Measurements from ENCODE around the gene ARHGAP45. TPM values are rescaled to one million over a fixed set of nuclear protein-coding genes. Genes with fewer than 3 reads are reported as not detected.
"Not testable (repeated sequence)": the region's sequence is repeated elsewhere in the genome, so short reads cannot be mapped to it uniquely, and the experiment has no call there.

The ARHGAP45 gene
- total and polyA plus RNA-seq, 4 donors: 7.4 to 38.6 (median 18.5) TPM

- peak; percentile 93 for ATAC-seq (ENCODE audit: low FRiP score)
- peaks cover 0 to 6% of the 10 kb centered on the region in 2 donors for H3K36me3 ChIP-seq (ENCODE audit: control insufficient read depth in 1 of 2, insufficient read depth in 2 of 2, low read length in 1 of 2)
- H3K4me1 ChIP-seq (ENCODE audit: control insufficient read depth in 1 of 2, insufficient read depth in 2 of 2, low read length in 2 of 2): no peaks in the 10 kb centered on the region
- DNase-seq: peak; percentile 97 to 99
- WGBS, 2 donors: 18 to 21% methylated on average over 42 to 44 of the region's 44 CpGs
- no peaks in the 10 kb centered on the region for H3K9me3 ChIP-seq (ENCODE audit: control insufficient read depth, low read length)
- no peaks in the 10 kb centered on the region for H3K27me3 ChIP-seq (ENCODE audit: control insufficient read depth in 1 of 2, insufficient read depth in 2 of 2, low read length in 1 of 2)
- no peak overlapping the region for H3K4me3 ChIP-seq (ENCODE audit: low read length in 2 of 2)
- H3K27ac ChIP-seq (ENCODE audit: low read depth in 1 of 2, low read length in 2 of 2): peak overlapping the region in 1 of 2 donors; percentile 13
- intact Hi-C loops (cut with DNase I): loop anchor here (5.0 kb wide), 2 partner anchors 59 to 79 kb away; partner anchors contain the start of gene SBNO2 (in 1 of the 2)
These were observed 46.3 kb downstream of the ARHGAP45 start for GRCh38 chr19:1113030-1113985.

DNA sequence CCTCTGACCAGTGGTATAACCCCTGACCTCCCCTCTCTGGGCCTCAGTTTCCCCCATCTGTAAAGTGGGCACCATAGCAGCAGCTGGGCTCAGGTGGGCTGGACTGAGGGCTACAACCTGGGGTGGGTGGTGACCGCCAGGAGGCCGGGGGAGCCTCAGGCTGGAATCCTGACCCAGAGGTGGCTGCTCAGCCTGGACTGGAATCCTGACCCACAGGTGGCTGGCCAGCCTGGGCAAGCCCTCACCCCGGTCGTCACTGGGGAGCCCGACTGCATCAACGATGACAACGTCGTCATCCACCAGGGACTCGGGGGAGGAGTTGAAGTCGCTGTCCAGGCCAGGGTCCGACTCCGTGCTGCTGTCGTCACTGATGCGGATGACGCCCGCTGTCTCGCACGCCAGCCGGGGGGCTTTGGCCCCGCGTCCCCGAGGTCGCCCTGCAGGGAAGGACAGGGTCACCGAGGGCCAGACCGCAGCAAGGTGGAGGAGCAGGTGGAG, 47.1 kb downstream of the ARHGAP45 start:
- no peak for ATAC-seq (ENCODE audit: low FRiP score)
- 91% methylated on average over 25 of the region's 25 CpGs for WGBS, 2 donors
- H3K4me1 ChIP-seq (ENCODE audit: control insufficient read depth in 1 of 2, insufficient read depth in 2 of 2, low read length in 2 of 2): no peaks in the 10 kb centered on the region
- DNase-seq: no peak
- intact Hi-C loops (cut with DNase I): loop anchor here (5.0 kb wide), 2 partner anchors 58 to 78 kb away; partner anchors contain the start of gene SBNO2 (in 1 of the 2)
- no peak overlapping the region for H3K4me3 ChIP-seq (ENCODE audit: low read length in 2 of 2)
- H3K27me3 ChIP-seq (ENCODE audit: control insufficient read depth in 1 of 2, insufficient read depth in 2 of 2, low read length in 1 of 2): no peaks in the 10 kb centered on the region
- H3K36me3 ChIP-seq (ENCODE audit: control insufficient read depth in 1 of 2, insufficient read depth in 2 of 2, low read length in 1 of 2): peaks cover 0 to 6% of the 10 kb centered on the region in 2 donors
- H3K27ac ChIP-seq (ENCODE audit: low read depth in 1 of 2, low read length in 2 of 2): peak overlapping the region in 1 of 2 donors; percentile 13
- no peaks in the 10 kb centered on the region for H3K9me3 ChIP-seq (ENCODE audit: control insufficient read depth, low read length)

- not testable (repeated sequence) for ATAC-seq (ENCODE audit: low FRiP score); H3K4me1 ChIP-seq (ENCODE audit: control insufficient read depth in 1 of 2, insufficient read depth in 2 of 2, low read length in 2 of 2); H3K4me3 ChIP-seq (ENCODE audit: low read length in 2 of 2); H3K27ac ChIP-seq (ENCODE audit: low read depth in 1 of 2, low read length in 2 of 2); DNase-seq; H3K36me3 ChIP-seq (ENCODE audit: control insufficient read depth in 1 of 2, insufficient read depth in 2 of 2, low read length in 1 of 2); H3K27me3 ChIP-seq (ENCODE audit: control insufficient read depth in 1 of 2, insufficient read depth in 2 of 2, low read length in 1 of 2); H3K9me3 ChIP-seq (ENCODE audit: control insufficient read depth, low read length)
- intact Hi-C loops (cut with DNase I): loop anchor here (5.0 kb wide), 2 partner anchors 58 to 78 kb away; partner anchors contain the start of gene SBNO2 (in 1 of the 2)
- 94% methylated on average over 9 of the region's 9 CpGs for WGBS, 2 donors
These were observed 47.8 kb downstream of the ARHGAP45 start for GRCh38 chr19:1114728-1115127.

DNA sequence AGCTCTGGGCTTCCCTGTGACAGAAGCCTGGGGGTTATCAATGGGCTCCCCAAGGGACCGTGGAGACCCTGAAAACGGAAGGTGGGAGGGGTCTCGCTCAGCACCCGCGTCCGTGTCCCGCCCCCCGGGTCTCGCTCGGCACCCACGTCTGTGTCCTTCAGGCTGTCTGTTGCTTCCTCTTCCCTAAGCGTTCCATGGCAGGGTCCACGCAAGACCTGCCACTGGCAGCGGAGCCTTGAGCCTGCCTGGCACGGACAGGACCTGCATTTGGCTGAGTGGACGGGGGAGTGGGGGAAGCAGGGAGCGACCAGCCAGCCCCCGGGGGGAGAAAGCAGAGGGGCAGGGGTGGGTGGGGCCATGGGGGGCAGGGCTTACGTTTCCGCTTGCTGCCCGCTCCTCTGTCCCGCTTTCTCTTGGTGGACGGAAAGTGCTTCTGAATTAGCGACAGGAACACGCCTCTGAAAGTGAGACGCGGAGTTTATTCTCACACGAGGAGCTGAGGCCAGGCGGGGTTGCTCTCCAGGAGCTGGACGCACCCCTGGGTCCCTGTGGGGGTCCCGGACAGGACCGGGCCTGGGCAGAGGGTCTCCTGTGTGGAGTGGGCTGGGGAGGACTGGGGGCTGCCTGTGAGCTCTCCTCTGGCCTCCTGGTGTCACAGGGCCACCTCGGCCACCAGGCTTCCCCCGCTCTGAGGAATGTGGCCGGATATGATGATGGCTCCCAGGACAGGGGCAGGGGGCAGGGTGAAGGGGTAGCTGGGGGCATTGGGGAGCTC, 48.9 kb downstream of the ARHGAP45 start:
- ATAC-seq (ENCODE audit: low FRiP score): no peak
- Histone ChIP-seq H3K36me3 (ENCODE audit: control insufficient read depth in 1 of 2, insufficient read depth in 2 of 2, low read length in 1 of 2) (peaks cover 0 to 6% of the 10 kb centered on the region in 2 donors), H3K9me3 (ENCODE audit: control insufficient read depth, low read length) (no peaks in the 10 kb centered on the region), H3K4me3 (ENCODE audit: low read length in 2 of 2) (no peak overlapping the region), H3K27ac (ENCODE audit: low read depth in 1 of 2, low read length in 2 of 2) (no peak overlapping the region), H3K27me3 (ENCODE audit: control insufficient read depth in 1 of 2, insufficient read depth in 2 of 2, low read length in 1 of 2) (no peaks in the 10 kb centered on the region), H3K4me1 (ENCODE audit: control insufficient read depth in 1 of 2, insufficient read depth in 2 of 2, low read length in 2 of 2) (no peaks in the 10 kb centered on the region)
- intact Hi-C loops (cut with DNase I): no loop called here
- WGBS, 2 donors: 89 to 91% methylated on average over 32 to 35 of the region's 35 CpGs
- DNase-seq: no peak

- Histone ChIP-seq H3K9me3 (ENCODE audit: control insufficient read depth, low read length) (no peaks in the 10 kb centered on the region), H3K36me3 (ENCODE audit: control insufficient read depth in 1 of 2, insufficient read depth in 2 of 2, low read length in 1 of 2) (peaks cover 0 to 6% of the 10 kb centered on the region in 2 donors), H3K27me3 (ENCODE audit: control insufficient read depth in 1 of 2, insufficient read depth in 2 of 2, low read length in 1 of 2) (no peaks in the 10 kb centered on the region), H3K4me3 (ENCODE audit: low read length in 2 of 2) (no peak overlapping the region), H3K4me1 (ENCODE audit: control insufficient read depth in 1 of 2, insufficient read depth in 2 of 2, low read length in 2 of 2) (no peaks in the 10 kb centered on the region), H3K27ac (ENCODE audit: low read depth in 1 of 2, low read length in 2 of 2) (no peak overlapping the region)
- DNase-seq (no peak), ATAC-seq (ENCODE audit: low FRiP score) (no peak)
- WGBS, 2 donors: 91 to 92% methylated on average over 50 to 52 of the region's 52 CpGs
- intact Hi-C loops (cut with DNase I): no loop called here
These were observed 50.0 kb downstream of the ARHGAP45 start for GRCh38 chr19:1116726-1117581.

DNA sequence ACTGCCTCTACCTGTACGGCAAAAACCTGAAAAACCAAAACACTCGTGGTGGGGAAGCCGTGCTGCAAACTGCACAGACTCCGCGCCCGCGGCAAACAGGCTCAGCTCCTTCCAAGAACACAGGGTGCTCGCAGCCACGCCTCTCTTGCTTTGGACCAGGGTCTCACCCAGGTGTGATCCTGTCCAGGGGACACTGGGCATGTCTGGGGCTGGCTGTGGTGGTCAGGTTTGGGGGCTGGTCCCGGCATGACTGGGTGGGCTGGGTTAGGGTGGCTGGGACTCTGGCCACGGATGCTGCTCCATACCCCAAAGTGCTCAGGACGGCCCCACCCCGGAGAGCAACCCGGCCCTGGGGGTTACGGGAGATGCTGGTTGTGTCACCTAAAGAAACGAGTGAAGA, 50.7 kb downstream of the ARHGAP45 start:
- Histone ChIP-seq H3K27ac (ENCODE audit: low read depth in 1 of 2, low read length in 2 of 2) (no peak overlapping the region), H3K9me3 (ENCODE audit: control insufficient read depth, low read length) (no peaks in the 10 kb centered on the region), H3K27me3 (ENCODE audit: control insufficient read depth in 1 of 2, insufficient read depth in 2 of 2, low read length in 1 of 2) (no peaks in the 10 kb centered on the region), H3K4me3 (ENCODE audit: low read length in 2 of 2) (no peak overlapping the region), H3K4me1 (ENCODE audit: control insufficient read depth in 1 of 2, insufficient read depth in 2 of 2, low read length in 2 of 2) (no peaks in the 10 kb centered on the region), H3K36me3 (ENCODE audit: control insufficient read depth in 1 of 2, insufficient read depth in 2 of 2, low read length in 1 of 2) (peaks cover 0 to 6% of the 10 kb centered on the region in 2 donors)
- 93% methylated on average over 16 of the region's 16 CpGs for WGBS, 2 donors
- ATAC-seq (ENCODE audit: low FRiP score) (no peak), DNase-seq (no peak)
- intact Hi-C loops (cut with DNase I): no loop called here

GRCh38 chr19:1118999-1119398, 52.0 kb downstream of the ARHGAP45 start:
- Histone ChIP-seq H3K27me3 (ENCODE audit: control insufficient read depth in 1 of 2, insufficient read depth in 2 of 2, low read length in 1 of 2) (no peaks in the 10 kb centered on the region), H3K4me1 (ENCODE audit: control insufficient read depth in 1 of 2, insufficient read depth in 2 of 2, low read length in 2 of 2) (no peaks in the 10 kb centered on the region), H3K9me3 (ENCODE audit: control insufficient read depth, low read length) (no peaks in the 10 kb centered on the region), H3K4me3 (ENCODE audit: low read length in 2 of 2) (no peak overlapping the region), H3K36me3 (ENCODE audit: control insufficient read depth in 1 of 2, insufficient read depth in 2 of 2, low read length in 1 of 2) (peaks cover 0 to 6% of the 10 kb centered on the region in 2 donors), H3K27ac (ENCODE audit: low read depth in 1 of 2, low read length in 2 of 2) (no peak overlapping the region)
- intact Hi-C loops (cut with DNase I): no loop called here
- ATAC-seq (ENCODE audit: low FRiP score) (no peak), DNase-seq (no peak)
- whole genome bisulfite sequencing, 2 donors: 94 to 95% methylated on average over 34 of the region's 34 CpGs

Data from aorta (tissue), 5 donors.